ENCODE measurements around the gene AKNAD1. TPM values are rescaled to one million over a fixed set of nuclear protein-coding genes. Genes with fewer than 3 reads are reported as not detected.

AKNAD1 gene
- total and polyA plus RNA-seq, 2 of the 13 experiments (the other 11 are each of a cell fraction or from before 2014, with no cell fraction given), result not detected

- in situ Hi-C loops (cut with HindIII; ENCODE audit: extremely low pct_ligation_motif_present, low pct_unique_long_range_greater_than_20kb), result loop anchor here (5.0 kb wide), 1 partner anchor 60 kb away; no protein-coding TSS in a partner anchor
- FAIRE-seq (no peak), ATAC-seq (no peak), DNase-seq (ENCODE audit: low spot score) (no peak)
- intact Hi-C loops (cut with micrococcal nuclease; ENCODE audit: unreplicated experiment), result no loop called here
- 96% methylated on average over 3 of the region's 3 CpGs for WGBS (ENCODE audit: low lambda C conversion rate)
- no peak overlapping the region for H3K27ac ChIP-seq (ENCODE audit: extremely low read length, insufficient read depth, low read length)
- no peak overlapping the region for H2AFZ ChIP-seq (ENCODE audit: low read length)
- no peaks in the 10 kb centered on the region for H4K20me1 ChIP-seq (ENCODE audit: insufficient read depth, low read length)
- TF ChIP-seq KAT2B (IDR thresholded peaks at IDR 0.05; ENCODE audit: borderline replicate concordance, low read depth, low read length) (no peak), ZNF549 (CRISPR knock-in tag; IDR thresholded peaks at IDR 0.05) (no peak), JUN (CRISPR knock-in tag; IDR thresholded peaks at IDR 0.05) (no peak), ZFP82 (CRISPR knock-in tag; IDR thresholded peaks at IDR 0.05; ENCODE audit: borderline replicate concordance) (no peak), DMAP1 (CRISPR knock-in tag; IDR thresholded peaks at IDR 0.05) (no peak), RFX3 (CRISPR knock-in tag; IDR thresholded peaks at IDR 0.05) (no peak), ETV6 (CRISPR knock-in tag; conservative IDR thresholded peaks at IDR 0.05) (no peak), SRF (IDR thresholded peaks at IDR 0.05; ENCODE audit: low read depth, low read length) (no peak), RXRB (CRISPR knock-in tag; IDR thresholded peaks at IDR 0.05; ENCODE audit: borderline replicate concordance) (no peak), SAP130 (CRISPR knock-in tag; IDR thresholded peaks at IDR 0.05; ENCODE audit: low read depth) (no peak), ZNF280B (CRISPR knock-in tag; IDR thresholded peaks at IDR 0.05; ENCODE audit: borderline replicate concordance) (no peak), ZNF263 (CRISPR knock-in tag; IDR thresholded peaks at IDR 0.05) (no peak), MAF1 (CRISPR knock-in tag; IDR thresholded peaks at IDR 0.05; ENCODE audit: borderline replicate concordance) (no peak), ZNF138 (CRISPR knock-in tag; IDR thresholded peaks at IDR 0.05; ENCODE audit: low read depth) (no peak), ZNF788 (CRISPR knock-in tag; IDR thresholded peaks at IDR 0.05; ENCODE audit: borderline replicate concordance) (no peak)
- TF ChIP-seq, protein P1, sequence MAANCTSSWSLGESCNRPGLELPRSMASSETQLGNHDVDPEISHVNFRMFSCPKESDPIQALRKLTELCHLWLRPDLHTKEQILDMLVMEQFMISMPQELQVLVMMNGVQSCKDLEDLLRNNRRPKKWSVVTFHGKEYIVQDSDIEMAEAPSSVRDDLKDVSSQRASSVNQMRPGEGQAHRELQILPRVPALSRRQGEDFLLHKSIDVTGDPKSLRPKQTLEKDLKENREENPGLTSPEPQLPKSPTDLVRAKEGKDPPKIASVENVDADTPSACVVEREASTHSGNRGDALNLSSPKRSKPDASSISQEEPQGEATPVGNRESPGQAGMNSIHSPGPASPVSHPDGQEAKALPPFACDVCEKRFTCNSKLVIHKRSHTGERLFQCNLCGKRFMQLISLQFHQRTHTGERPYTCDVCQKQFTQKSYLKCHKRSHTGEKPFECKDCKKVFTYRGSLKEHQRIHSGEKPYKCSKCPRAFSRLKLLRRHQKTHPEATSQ (CRISPR knock-in tag; IDR thresholded peaks at IDR 0.05; ENCODE audit: borderline replicate concordance), result no peak
- TF ChIP-seq, protein P2, sequence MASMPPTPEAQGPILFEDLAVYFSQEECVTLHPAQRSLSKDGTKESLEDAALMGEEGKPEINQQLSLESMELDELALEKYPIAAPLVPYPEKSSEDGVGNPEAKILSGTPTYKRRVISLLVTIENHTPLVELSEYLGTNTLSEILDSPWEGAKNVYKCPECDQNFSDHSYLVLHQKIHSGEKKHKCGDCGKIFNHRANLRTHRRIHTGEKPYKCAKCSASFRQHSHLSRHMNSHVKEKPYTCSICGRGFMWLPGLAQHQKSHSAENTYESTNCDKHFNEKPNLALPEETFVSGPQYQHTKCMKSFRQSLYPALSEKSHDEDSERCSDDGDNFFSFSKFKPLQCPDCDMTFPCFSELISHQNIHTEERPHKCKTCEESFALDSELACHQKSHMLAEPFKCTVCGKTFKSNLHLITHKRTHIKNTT (CRISPR knock-in tag; IDR thresholded peaks at IDR 0.05), result no peak
- TF ChIP-seq, protein P3, sequence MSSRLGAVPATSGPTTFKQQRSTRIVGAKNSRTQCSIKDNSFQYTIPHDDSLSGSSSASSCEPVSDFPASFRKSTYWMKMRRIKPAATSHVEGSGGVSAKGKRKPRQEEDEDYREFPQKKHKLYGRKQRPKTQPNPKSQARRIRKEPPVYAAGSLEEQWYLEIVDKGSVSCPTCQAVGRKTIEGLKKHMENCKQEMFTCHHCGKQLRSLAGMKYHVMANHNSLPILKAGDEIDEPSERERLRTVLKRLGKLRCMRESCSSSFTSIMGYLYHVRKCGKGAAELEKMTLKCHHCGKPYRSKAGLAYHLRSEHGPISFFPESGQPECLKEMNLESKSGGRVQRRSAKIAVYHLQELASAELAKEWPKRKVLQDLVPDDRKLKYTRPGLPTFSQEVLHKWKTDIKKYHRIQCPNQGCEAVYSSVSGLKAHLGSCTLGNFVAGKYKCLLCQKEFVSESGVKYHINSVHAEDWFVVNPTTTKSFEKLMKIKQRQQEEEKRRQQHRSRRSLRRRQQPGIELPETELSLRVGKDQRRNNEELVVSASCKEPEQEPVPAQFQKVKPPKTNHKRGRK (CRISPR knock-in tag; IDR thresholded peaks at IDR 0.05), result no peak
- peaks cover 16% of the 10 kb centered on the region for H3K4me1 ChIP-seq (ENCODE audit: insufficient read depth, low read length)
- ChIA-PET CTCF (ENCODE audit: low intra/inter-chr PET ratio, low total read pairs) (no interaction called here), POLR2A (no interaction called here)
- H3K79me2 ChIP-seq (ENCODE audit: insufficient read depth, low read length), result no peaks in the 10 kb centered on the region
- H3K4me2 ChIP-seq (ENCODE audit: low read depth, low read length), result no peak overlapping the region
- H3K36me3 ChIP-seq (replicated peaks in 1 of 2; ENCODE audit: control insufficient read depth in 1 of 2, insufficient read depth in 2 of 2, low read length in 2 of 2), result no peaks in the 10 kb centered on the region
- no TSS peak for BruUV-seq (replicated peaks)
- H3K9me3 ChIP-seq (ENCODE audit: low read length), result no peaks in the 10 kb centered on the region
- no peak overlapping the region for H3K4me3 ChIP-seq (replicated peaks in 1 of 3; ENCODE audit: insufficient read depth in 1 of 3, low read depth in 2 of 3, low read length in 3 of 3)
- H3K27me3 ChIP-seq (ENCODE audit: control insufficient read depth in 1 of 2, insufficient read depth in 2 of 2, low read length in 2 of 2), result no peaks in the 10 kb centered on the region
- H3K9ac ChIP-seq (ENCODE audit: insufficient read depth, low read depth, low read length), result no peak overlapping the region
Observed at GRCh38 chr1:108892356-108893140, 35.7 kb upstream of the AKNAD1 start.
